Superior temporal gyrus (tissue), 1 donor: ENCODE data around the gene FAM76A.
"Not testable (repeated sequence)": the region's sequence is repeated elsewhere in the genome, so short reads cannot be mapped to it uniquely, and the experiment has no call there.

ENCODE experiments used
- DNase-seq: peaks from one replicate; pipeline ENCODE4 v3.0.0-alpha.2; 2016; ENCODE audit errors: extremely low spot score

FAM76A gene

DNA sequence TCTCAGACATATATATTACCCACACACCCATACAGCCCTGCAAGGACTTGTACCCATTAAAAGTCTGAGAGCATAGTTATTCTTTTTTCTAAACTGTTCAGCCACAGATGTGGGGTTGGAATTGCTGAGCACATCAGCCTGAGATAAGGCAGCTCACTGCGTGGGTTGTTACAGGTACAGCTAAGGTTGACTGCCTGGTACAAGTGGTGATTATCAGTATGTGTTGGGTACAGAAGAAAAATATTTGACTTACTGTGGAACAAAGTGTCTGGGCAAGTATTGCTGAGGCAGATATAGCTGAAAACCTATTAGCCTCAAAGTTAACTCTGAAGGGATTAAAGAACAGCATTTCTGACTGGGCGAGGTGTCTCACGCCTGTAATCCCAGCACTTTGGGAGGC, 52.3 kb downstream of the FAM76A start:
- DNase-seq, result no peak

DNA sequence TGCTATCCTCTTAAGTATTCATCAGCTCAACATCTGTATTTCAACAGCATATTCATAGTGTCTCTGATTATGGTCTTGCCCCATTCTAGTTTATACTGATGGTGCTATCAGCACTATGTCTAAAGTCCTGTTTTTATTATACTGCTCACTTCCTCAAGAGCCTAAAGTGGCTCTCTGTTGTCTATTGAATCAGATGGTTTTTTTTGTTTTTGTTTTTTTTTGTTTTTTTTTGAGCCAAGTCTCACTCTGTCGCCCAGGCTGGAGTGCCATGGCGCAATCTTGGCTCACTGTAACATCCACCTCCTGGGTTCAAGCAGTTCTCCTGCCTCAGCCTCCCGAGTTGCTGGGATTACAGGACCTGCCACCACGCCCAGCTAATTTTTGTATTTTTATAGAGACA, 53.4 kb downstream of the FAM76A start:
- DNase-seq, result no peak

DNA sequence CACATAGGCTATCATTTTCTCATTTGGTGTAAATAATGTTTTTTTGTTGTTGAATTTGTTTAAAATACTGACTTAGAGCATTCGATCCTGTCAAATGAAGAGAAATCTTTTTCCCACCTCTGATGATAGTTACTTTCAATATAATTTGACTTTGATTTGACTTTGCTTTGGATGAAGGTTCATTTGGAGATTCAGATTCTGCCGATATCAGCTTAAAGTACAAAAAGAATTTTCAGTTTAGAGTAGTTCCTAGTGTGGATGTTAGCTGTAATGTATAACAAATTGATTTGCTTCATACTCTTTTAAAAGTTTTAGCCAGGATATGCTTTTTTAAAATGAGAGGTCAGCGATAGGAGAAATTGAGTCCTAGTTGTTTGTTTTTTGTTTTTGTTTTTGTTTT, 57.2 kb downstream of the FAM76A start:
- no peak for DNase-seq

DNA sequence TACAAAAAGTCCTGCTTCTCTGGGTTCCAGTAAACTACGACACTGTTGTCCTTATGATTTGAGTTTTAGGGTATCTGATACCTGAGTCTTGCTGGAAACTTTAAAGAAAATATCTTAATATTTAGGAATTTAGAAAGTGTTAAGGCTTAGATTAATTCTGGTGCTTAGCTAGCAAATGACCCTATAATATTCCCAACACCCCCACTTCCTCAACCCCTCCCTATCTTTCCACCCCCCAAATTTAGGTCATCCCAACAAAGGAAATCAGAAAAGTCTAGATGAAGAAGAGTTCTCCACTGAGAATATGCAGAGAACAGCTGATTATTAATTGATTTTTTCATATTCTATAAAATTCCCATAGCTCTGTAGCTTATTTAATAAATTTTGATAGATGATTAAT, 58.9 kb downstream of the FAM76A start:
- DNase-seq, result no peak

DNA sequence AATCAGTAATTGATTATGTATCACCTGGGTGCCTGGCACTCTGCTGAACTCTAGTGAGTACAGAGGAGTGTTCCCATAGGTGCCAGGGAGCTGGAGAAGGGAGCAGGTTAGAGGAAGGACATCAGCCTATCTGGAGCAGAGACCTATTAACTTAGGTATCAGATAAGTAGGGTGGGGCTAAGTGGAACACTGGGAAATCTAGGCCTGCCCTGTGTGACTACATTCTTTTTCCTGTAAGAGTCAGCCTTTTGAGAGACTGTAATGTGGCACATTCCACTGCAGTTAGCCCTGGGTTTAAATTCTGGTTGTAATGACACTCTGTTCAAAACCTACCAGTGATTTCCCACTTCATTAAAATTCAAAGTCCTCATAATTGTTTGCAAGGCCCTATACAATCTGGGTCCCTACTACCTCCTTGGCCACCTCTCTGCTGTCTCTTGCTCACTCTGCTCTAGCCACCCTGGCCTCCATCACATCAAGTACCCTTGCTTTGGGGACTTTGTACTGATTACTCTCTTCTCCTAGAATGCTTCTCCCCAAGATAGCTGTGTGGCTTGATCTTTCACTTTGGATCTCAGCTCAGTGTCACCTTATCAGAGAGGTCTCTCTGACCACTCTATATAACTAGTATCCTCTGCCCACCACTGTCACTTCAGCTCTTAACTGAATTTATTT, 60.2 kb downstream of the FAM76A start:
- DNase-seq, result no peak

DNA sequence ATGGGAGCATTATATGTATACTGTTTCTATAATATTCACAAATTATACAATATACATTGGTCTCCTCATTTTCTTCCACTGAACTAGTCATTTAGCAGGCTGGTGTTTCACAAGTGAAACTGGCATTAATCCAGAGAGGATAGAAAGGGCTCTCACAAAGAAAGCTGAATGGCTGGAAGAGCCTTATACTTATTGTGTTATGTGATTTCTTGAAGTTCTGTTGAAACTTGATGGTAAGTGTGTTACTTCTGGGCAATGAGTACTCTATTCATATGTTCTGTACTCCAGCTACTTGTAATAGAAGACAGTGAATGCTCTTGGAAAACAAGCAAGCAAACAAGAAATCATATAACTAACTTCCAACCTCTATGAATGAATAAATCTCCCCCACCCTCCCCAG, 62.1 kb downstream of the FAM76A start:
- DNase-seq, result peak; percentile 44

DNA sequence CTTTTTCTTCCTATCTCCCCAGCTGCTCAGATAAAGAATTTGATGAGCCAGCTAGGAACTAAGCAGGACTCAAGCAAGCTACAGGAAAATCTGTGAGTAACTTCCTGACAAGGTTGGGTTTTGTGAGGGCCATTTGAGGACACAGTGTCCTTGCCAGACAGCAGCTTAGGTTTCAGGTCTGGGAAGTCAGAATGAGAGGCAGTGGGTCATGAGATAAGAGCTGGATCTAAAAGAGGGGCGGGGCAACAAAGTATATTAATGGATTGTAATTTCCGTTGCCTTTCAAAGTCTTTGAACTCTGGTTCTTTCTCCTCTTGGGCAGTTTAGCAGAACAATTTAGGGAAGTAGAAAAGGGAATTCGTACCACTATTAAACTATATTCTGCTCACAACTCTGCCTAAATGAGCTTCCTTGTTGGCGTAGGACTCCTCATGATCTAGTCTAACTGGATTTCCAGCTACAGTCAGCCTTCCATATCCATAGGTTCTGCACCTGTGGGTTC, 63.8 kb downstream of the FAM76A start:
- DNase-seq, result no peak

DNA sequence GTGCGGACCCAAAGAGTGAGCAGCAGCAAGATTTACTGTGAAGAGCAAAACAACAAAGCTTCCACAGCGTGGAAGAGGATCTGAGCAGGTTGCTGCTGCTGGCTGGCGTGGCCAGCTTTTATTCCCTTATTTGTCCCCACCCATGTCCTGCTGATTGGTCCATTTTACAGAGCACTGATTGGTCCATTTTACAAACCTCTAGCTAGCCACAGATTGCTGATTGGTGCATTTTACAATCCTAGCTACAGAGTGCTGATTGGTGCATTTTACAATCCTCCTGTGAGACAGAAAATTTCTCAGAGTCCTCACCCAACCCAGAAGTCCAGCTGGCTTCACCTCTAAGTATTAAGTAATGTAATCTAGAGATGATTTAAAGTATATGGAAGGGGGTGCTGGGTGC, 64.5 kb downstream of the FAM76A start:
- DNase-seq, result not testable (repeated sequence)

DNA sequence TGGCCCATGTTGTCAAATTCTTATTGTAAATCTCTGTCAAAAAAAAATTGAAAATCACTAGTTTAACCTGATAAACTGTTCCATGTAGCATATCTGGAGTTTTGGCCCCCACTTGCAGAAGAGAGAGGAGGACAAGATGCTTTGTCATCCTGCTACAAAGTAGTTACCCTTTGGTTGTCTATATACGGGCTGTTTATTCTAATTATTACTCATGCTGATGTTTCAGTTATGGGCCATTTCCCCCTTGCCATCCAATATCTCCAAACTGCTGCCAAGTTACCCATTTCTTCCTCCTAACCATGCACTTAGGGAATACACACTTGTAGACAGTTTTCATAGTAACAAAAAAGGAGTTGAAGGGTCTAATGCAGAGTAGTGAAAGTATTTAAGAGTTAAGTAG, 69.8 kb downstream of the FAM76A start:
- DNase-seq, result no peak

DNA sequence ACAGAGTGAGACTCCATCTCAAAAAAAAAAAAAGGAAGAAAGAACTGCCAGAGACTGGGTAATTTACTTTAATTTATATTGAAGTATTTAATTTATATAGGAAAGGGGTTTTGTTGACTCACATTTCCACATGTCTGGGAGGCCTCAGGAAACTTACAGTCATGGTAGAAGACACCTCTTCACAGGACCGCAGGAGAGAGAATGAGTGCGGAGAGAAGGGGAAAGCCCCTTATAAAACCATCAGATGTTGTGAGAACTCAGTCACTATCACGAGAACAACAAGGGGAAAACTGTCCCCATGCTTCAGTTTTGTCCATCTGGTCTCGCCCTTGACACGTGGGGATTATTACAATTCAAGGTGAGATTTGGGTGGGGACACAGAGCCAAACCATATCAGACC, 79.0 kb downstream of the FAM76A start:
- no peak for DNase-seq

DNA sequence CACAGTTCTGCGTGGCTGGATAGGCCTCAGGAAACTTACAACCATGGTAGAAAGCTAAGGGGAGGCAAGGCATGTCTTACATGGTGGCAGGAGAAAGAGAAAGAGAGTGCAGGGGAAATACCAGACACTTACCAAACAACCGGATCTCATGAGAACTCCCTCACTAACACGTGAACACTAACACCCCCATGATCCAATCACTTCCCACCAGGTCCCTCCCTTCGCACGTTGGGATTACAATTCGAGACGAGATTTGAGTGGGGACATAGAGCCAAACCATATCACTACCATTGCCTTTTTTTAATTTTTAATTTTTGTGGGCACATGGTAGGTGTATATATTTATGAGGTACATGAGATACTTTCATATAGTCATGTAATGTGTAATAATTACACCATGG, 81.0 kb downstream of the FAM76A start:
- no peak for DNase-seq

DNA sequence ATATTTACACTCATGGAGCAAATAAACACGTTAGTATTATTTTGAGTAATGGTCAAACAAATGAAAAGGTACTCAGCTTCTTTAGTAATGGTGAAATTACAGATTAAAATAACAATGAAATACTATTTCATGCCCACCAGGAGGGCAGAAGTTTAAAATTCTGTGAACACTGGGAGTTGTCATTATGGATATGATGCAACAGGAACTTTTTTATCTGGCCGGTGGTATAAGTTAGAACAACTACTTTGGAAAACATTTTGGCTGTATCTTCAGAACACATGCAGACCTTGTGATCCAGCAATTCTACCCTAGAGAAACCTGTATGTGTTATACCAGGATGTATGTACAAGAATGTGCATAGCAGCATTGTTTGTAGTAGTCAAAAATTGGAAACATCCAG, 81.6 kb downstream of the FAM76A start:
- DNase-seq, result no peak

DNA sequence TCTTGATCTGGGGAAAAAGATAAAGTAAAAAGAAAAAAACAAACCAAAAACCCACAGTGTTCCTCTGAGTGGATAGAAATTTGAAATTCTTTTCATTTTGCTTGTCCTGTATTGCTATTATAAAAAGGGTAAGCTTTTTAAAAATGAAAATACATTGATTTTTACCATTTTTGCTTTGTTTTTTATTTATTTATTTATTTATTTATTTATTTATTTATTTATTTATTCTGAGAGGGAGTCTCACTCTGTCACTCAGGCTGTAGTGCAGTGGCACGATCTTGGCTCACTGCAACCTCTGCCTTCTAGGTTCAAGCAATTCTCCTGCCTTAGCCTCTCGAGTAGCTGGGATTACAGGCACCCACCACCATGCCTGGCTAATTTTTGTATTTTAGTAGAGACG, 82.4 kb downstream of the FAM76A start:
- not testable (repeated sequence) for DNase-seq

DNA sequence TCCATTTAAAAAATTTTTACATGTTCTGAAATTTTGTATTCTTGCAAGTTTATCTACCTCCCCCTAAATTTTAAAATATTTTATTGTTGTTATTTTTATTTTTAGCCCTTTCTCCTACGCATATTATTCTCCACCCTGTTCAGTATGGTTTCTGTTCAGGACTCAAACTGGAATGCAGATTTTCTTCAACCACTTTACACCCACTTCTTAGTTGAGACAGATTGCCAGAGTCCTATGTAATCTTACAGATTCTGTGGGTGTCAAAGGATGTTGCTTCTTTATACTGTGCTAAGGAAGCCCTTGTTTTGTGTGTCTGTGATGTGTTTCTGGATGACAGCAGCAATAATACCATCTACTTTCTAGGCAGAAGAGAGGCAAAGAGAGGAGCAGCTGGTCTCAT, 84.1 kb downstream of the FAM76A start:
- DNase-seq, result no peak

DNA sequence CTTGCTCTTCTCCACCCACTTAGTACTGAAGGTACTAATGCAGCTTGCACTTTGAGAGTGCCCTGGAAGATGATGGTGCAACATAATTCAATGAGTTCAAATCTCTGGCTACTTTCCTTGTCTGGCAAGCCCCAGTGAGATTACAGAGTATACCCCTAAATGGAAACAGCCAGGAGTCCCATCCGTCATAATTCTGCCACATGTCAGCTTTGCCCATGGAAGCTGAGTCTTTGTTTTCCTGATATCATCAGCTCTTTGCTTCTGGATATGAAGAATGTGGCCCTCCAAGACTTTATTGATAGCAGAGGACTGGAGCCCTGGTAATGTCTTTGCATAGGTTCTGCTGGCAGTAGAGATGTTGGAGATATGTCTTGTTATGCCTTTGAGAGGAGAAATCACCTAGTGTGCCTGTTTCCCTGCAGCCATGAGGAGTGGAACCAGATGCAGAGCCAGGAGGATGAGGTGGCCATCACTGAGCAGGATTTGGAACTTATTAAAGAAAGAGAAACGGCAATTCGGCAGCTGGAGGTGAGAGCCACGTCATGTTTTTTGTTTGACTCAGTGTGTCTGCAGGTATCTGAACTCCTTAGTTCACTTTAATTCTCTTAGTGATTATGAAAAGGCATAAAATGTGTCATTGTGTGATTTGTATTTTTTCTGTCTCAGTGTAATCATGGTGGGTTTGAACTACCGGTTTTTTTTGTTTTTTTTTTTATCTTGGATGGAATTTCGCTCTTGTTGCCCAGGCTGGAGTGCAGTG, 86.2 kb downstream of the FAM76A start:
- DNase-seq, result no peak
